ENCODE results near the gene PCED1B. TPM values are rescaled to one million over a fixed set of nuclear protein-coding genes. Genes with fewer than 3 reads are reported as not detected.

The PCED1B gene
- total and polyA plus RNA-seq, 2 experiments from 2014 or later: 5.1 to 6.6 TPM

DNA sequence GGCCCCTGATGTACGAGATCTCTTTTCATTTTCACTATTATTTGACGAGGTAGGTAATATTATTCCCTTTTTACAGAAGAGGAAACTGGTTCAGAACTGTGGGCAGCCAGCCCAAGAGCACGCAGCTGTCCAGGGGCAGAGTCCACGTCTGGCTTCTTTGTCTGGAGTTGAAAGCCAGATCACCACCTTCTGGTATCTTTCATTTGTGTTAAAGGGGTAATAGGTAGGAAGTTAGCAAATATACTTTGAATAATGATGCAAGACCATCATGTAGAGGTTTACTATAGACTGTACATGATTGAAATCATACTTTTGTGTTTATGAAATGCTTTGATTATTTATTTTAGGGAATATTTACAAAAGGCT lies 144.4 kb downstream of the PCED1B start:
- H3K4me1 Mint-ChIP-seq: peaks cover 59% of the 10 kb centered on the region
- peak overlapping the region; percentile 34 for H3K4me3 ChIP-seq
- peaks cover 5% of the 10 kb centered on the region; the same call in 1 of the 2 replicates for H3F3A ChIP-seq (replicated peaks; ENCODE audit: low read depth)
- peak overlapping the region; percentile 98 for H3K27ac Mint-ChIP-seq
- H3K9me3 Mint-ChIP-seq: no peaks in the 10 kb centered on the region
- ATAC-seq (peak; percentile 15), DNase-seq (ENCODE audit: low spot score) (no peak)
- H2AFZ ChIP-seq: no peak overlapping the region
- H3K79me2 ChIP-seq (replicated peaks; ENCODE audit: insufficient read depth): no peaks in the 10 kb centered on the region
- no peak for TF ChIP-seq JUNB (IDR thresholded peaks at IDR 0.05; ENCODE audit: unreplicated experiment)
- TF ChIP-seq EZH2phosphoT487 (IDR thresholded peaks at IDR 0.05; ENCODE audit: unreplicated experiment): no peak
- TF ChIP-seq, protein P1, sequence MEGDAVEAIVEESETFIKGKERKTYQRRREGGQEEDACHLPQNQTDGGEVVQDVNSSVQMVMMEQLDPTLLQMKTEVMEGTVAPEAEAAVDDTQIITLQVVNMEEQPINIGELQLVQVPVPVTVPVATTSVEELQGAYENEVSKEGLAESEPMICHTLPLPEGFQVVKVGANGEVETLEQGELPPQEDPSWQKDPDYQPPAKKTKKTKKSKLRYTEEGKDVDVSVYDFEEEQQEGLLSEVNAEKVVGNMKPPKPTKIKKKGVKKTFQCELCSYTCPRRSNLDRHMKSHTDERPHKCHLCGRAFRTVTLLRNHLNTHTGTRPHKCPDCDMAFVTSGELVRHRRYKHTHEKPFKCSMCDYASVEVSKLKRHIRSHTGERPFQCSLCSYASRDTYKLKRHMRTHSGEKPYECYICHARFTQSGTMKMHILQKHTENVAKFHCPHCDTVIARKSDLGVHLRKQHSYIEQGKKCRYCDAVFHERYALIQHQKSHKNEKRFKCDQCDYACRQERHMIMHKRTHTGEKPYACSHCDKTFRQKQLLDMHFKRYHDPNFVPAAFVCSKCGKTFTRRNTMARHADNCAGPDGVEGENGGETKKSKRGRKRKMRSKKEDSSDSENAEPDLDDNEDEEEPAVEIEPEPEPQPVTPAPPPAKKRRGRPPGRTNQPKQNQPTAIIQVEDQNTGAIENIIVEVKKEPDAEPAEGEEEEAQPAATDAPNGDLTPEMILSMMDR (conservative IDR thresholded peaks at IDR 0.05; ENCODE audit: low read depth in 2 of 2): no peak
- no peak for TF ChIP-seq STAT1 (IDR thresholded peaks at IDR 0.05; ENCODE audit: unreplicated experiment)
- TF ChIP-seq ETS1 (IDR thresholded peaks at IDR 0.05): no peak
- no peak for TF ChIP-seq ZNF114 (CRISPR knock-in tag; IDR thresholded peaks at IDR 0.05)
- TF ChIP-seq POLR2AphosphoS5 (IDR thresholded peaks at IDR 0.05; ENCODE audit: low read depth): no peak
- TF ChIP-seq ZNF331 (CRISPR knock-in tag; IDR thresholded peaks at IDR 0.05; ENCODE audit: low read depth): no peak
- no peak for TF ChIP-seq REST (IDR thresholded peaks at IDR 0.05; ENCODE audit: unreplicated experiment)
- TF ChIP-seq, protein P2, sequence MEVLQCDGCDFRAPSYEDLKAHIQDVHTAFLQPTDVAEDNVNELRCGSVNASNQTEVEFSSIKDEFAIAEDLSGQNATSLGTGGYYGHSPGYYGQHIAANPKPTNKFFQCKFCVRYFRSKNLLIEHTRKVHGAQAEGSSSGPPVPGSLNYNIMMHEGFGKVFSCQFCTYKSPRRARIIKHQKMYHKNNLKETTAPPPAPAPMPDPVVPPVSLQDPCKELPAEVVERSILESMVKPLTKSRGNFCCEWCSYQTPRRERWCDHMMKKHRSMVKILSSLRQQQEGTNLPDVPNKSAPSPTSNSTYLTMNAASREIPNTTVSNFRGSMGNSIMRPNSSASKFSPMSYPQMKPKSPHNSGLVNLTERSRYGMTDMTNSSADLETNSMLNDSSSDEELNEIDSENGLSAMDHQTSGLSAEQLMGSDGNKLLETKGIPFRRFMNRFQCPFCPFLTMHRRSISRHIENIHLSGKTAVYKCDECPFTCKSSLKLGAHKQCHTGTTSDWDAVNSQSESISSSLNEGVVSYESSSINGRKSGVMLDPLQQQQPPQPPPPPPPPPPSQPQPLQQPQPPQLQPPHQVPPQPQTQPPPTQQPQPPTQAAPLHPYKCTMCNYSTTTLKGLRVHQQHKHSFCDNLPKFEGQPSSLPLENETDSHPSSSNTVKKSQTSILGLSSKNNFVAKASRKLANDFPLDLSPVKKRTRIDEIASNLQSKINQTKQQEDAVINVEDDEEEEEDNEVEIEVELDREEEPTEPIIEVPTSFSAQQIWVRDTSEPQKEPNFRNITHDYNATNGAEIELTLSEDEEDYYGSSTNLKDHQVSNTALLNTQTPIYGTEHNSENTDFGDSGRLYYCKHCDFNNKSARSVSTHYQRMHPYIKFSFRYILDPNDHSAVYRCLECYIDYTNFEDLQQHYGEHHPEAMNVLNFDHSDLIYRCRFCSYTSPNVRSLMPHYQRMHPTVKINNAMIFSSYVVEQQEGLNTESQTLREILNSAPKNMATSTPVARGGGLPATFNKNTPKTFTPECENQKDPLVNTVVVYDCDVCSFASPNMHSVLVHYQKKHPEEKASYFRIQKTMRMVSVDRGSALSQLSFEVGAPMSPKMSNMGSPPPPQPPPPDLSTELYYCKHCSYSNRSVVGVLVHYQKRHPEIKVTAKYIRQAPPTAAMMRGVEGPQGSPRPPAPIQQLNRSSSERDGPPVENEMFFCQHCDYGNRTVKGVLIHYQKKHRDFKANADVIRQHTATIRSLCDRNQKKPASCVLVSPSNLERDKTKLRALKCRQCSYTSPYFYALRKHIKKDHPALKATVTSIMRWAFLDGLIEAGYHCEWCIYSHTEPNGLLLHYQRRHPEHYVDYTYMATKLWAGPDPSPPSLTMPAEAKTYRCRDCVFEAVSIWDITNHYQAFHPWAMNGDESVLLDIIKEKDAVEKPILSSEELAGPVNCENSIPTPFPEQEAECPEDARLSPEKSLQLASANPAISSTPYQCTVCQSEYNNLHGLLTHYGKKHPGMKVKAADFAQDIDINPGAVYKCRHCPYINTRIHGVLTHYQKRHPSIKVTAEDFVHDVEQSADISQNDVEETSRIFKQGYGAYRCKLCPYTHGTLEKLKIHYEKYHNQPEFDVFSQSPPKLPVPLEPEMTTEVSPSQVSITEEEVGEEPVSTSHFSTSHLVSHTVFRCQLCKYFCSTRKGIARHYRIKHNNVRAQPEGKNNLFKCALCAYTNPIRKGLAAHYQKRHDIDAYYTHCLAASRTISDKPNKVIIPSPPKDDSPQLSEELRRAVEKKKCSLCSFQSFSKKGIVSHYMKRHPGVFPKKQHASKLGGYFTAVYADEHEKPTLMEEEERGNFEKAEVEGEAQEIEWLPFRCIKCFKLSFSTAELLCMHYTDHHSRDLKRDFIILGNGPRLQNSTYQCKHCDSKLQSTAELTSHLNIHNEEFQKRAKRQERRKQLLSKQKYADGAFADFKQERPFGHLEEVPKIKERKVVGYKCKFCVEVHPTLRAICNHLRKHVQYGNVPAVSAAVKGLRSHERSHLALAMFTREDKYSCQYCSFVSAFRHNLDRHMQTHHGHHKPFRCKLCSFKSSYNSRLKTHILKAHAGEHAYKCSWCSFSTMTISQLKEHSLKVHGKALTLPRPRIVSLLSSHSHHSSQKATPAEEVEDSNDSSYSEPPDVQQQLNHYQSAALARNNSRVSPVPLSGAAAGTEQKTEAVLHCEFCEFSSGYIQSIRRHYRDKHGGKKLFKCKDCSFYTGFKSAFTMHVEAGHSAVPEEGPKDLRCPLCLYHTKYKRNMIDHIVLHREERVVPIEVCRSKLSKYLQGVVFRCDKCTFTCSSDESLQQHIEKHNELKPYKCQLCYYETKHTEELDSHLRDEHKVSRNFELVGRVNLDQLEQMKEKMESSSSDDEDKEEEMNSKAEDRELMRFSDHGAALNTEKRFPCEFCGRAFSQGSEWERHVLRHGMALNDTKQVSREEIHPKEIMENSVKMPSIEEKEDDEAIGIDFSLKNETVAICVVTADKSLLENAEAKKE (CRISPR knock-in tag; IDR thresholded peaks at IDR 0.05): no peak
- TF ChIP-seq EZH2 (IDR thresholded peaks at IDR 0.05; ENCODE audit: low read depth, unreplicated experiment): no peak
- TF ChIP-seq CREB1 (CRISPR knock-in tag; IDR thresholded peaks at IDR 0.05; ENCODE audit: low read depth): no peak
- no peak for TF ChIP-seq NANOG (IDR thresholded peaks at IDR 0.05; ENCODE audit: borderline replicate concordance)
- H3K27me3 Mint-ChIP-seq (ENCODE audit: insufficient read depth, low read depth, poor library complexity): peaks cover 8% of the 10 kb centered on the region
- peak overlapping the region; percentile 59 for H3K4me2 ChIP-seq
- H3K27ac ChIP-seq (ENCODE audit: low read depth): peak overlapping the region; percentile 96
- H3K4me3 Mint-ChIP-seq: peak overlapping the region; percentile 73
- H3K36me3 ChIP-seq (ENCODE audit: insufficient read depth): no peaks in the 10 kb centered on the region
- H3K4me1 ChIP-seq (ENCODE audit: insufficient read depth): peaks cover 51% of the 10 kb centered on the region
- no peaks in the 10 kb centered on the region for H4K20me1 ChIP-seq (replicated peaks; ENCODE audit: insufficient read depth)
- H3K36me3 Mint-ChIP-seq (ENCODE audit: low read depth): no peaks in the 10 kb centered on the region
- no peaks in the 10 kb centered on the region for H3K27me3 ChIP-seq (ENCODE audit: insufficient read depth)
- no peaks in the 10 kb centered on the region for H3K9me2 ChIP-seq (ENCODE audit: insufficient read depth)

All from GM23338 (cell line).